IMR-90 (cell line): Measurements from ENCODE around the gene MADD. TPM values are rescaled to one million over a fixed set of nuclear protein-coding genes. Genes with fewer than 3 reads are reported as not detected.

Experiments
- ATAC-seq: fragments of 200-7000 bp; cut with Tn5 transposase; 2 replicates; pipeline ENCODE4 v1.9.1; 2020; ENCODE audit warnings: low read depth, mild to moderate bottlenecking, moderate library complexity
- BruUV-seq: library from RNA; stranded (reverse); fragments of 400-500 nt; replicated peaks from 2 replicates; lab custom pipeline; 2021; lab: Mats Ljungman, UMichigan
- CTCF ChIA-PET: fragments of 300-600 bp; formaldehyde crosslinking; extraction: SDS; loops from one replicate; lab custom pipeline; 2021; ENCODE audit warnings: antibody characterized with exemption; lab: Yijun Ruan, JAX
- POLR2A ChIA-PET: fragments of 300-600 bp; sonication (Branson Sonifier 250); formaldehyde crosslinking; loops from one replicate; lab custom pipeline; 2022; ENCODE audit warnings: antibody characterized with exemption; ENCODE audit not compliant: unreplicated experiment; lab: Charles Lee
- DNase-seq: peaks from one replicate; pipeline ENCODE4 v3.0.0; 2013
- H2AFZ ChIP-seq: replicated peaks from 2 replicates; pipeline ENCODE3; 2013; ENCODE audit warnings: low read length, mild to moderate bottlenecking; ENCODE audit not compliant: poor library complexity
- H2AK5ac ChIP-seq: 2 replicates; pipeline ENCODE4 v1.6.1; 2013; ENCODE audit warnings: low read depth, low read length, inconsistent platforms
- H2AK9ac ChIP-seq: replicated peaks from 2 replicates; pipeline ENCODE3; 2013; ENCODE audit warnings: mild to moderate bottlenecking, low read depth, low read length, moderate library complexity; ENCODE audit not compliant: poor library complexity
- H2BK120ac ChIP-seq: 2 replicates; pipeline ENCODE4 v1.6.1; 2013; ENCODE audit warnings: low read depth, low read length, inconsistent platforms
- H2BK15ac ChIP-seq: 3 replicates; pipeline ENCODE4 v1.6.1; 2013; ENCODE audit warnings: low read depth, low read length, inconsistent platforms
- H2BK20ac ChIP-seq: 2 replicates; pipeline ENCODE4 v1.6.1; 2013; ENCODE audit warnings: low read depth, mild to moderate bottlenecking, inconsistent platforms, low read length, moderate library complexity
- H2BK5ac ChIP-seq: 2 replicates; pipeline ENCODE4 v1.6.1; 2013; ENCODE audit warnings: mild to moderate bottlenecking, low read depth, low read length, inconsistent platforms; ENCODE audit not compliant: poor library complexity, severe bottlenecking
- H3K14ac ChIP-seq: replicated peaks from 2 replicates; pipeline ENCODE4 v1.6.1; 2013; ENCODE audit warnings: low read depth, low read length, inconsistent platforms
- H3K18ac ChIP-seq: 2 replicates; pipeline ENCODE4 v1.6.1; 2013; ENCODE audit warnings: low read depth, low read length, control low read depth
- H3K23ac ChIP-seq: 2 replicates; pipeline ENCODE4 v1.6.1; 2013; ENCODE audit warnings: low read depth, low read length, inconsistent platforms
- H3K27ac ChIP-seq: 2 replicates; pipeline ENCODE4 v1.5.1; 2013; ENCODE audit warnings: mild to moderate bottlenecking, control low read depth, low read length; ENCODE audit not compliant: insufficient read depth
- H3K27me3 ChIP-seq: 2 replicates; pipeline ENCODE4 v1.6.1; 2013; ENCODE audit warnings: low read length; ENCODE audit not compliant: control insufficient read depth, insufficient read depth
- H3K36me3 ChIP-seq: 2 replicates; pipeline ENCODE4 v1.6.1; 2013; ENCODE audit warnings: low read length, mixed read lengths; ENCODE audit not compliant: control insufficient read depth, insufficient read depth
- H3K4ac ChIP-seq: 2 replicates; pipeline ENCODE4 v1.6.1; 2013; ENCODE audit warnings: low read depth, low read length, inconsistent platforms
- H3K4me1 ChIP-seq: 2 replicates; pipeline ENCODE4 v1.6.1; 2013; ENCODE audit warnings: low read length, mixed read lengths; ENCODE audit not compliant: control insufficient read depth, insufficient read depth
- H3K4me2 ChIP-seq: 2 replicates; pipeline ENCODE4 v1.6.1; 2013; ENCODE audit warnings: low read depth, mild to moderate bottlenecking, control low read depth, low read length, moderate library complexity
- H3K4me3 ChIP-seq: 2 replicates; pipeline ENCODE4 v1.5.1; 2013; ENCODE audit warnings: low read depth, mild to moderate bottlenecking, control low read depth, low read length, moderate library complexity; ENCODE audit not compliant: insufficient read depth
- H3K56ac ChIP-seq: 2 replicates; pipeline ENCODE4 v1.6.1; 2013; ENCODE audit warnings: low read length, inconsistent platforms; ENCODE audit not compliant: insufficient read depth; ENCODE audit errors: extremely low read depth
- H3K79me1 ChIP-seq, 2 experiments: 2 replicates each; pipeline ENCODE4 v1.6.1; 2013; ENCODE audit warnings: low read length in 2 of 2, inconsistent platforms in 1 of 2, low read depth in 1 of 2
- H3K9ac ChIP-seq: 2 replicates; pipeline ENCODE4 v1.6.1; 2013; ENCODE audit warnings: low read depth, low read length, control low read depth
- H3K9me1 ChIP-seq: 2 replicates; pipeline ENCODE4 v1.6.1; 2013; ENCODE audit warnings: low read length, inconsistent platforms; ENCODE audit not compliant: insufficient read depth
- H3K9me3 ChIP-seq: 2 replicates; pipeline ENCODE4 v1.6.1; 2013; ENCODE audit warnings: low read length; ENCODE audit not compliant: control insufficient read depth, insufficient read depth
- H4K20me1 ChIP-seq: 2 replicates; pipeline ENCODE4 v1.6.1; 2013; ENCODE audit warnings: low read length, inconsistent platforms; ENCODE audit not compliant: insufficient read depth
- H4K5ac ChIP-seq: 2 replicates; pipeline ENCODE4 v1.6.1; 2013; ENCODE audit warnings: mild to moderate bottlenecking, low read depth, low read length, control low read depth
- H4K8ac ChIP-seq, 2 experiments: 2 replicates each; pipeline ENCODE4 v1.6.1; 2013; ENCODE audit warnings: low read depth in 2 of 2, low read length in 2 of 2, control low read depth in 1 of 2, inconsistent platforms in 1 of 2
- H4K91ac ChIP-seq: 2 replicates; pipeline ENCODE4 v1.6.1; 2013; ENCODE audit warnings: low read depth, low read length, inconsistent platforms; ENCODE audit not compliant: insufficient read depth
- CTCF ChIP-seq: conservative IDR thresholded peaks from 2 replicates; pipeline ENCODE4 v1.5.1; 2012; ENCODE audit warnings: mild to moderate bottlenecking, low read depth, low read length, improper control_type of control experiment
- FOS ChIP-seq: fragments of 150-350 bp; IDR thresholded peaks from 2 replicates; pipeline ENCODE4 v1.6.1; 2016; ENCODE audit warnings: low read depth, low read length
- MAZ ChIP-seq: IDR thresholded peaks from 2 replicates; pipeline ENCODE4 v1.6.1; 2012; ENCODE audit warnings: low read depth, mild to moderate bottlenecking, low read length, improper control_type of control experiment, moderate library complexity, borderline replicate concordance
- MXI1 ChIP-seq: IDR thresholded peaks from 2 replicates; pipeline ENCODE4 v1.6.1; 2012; ENCODE audit warnings: low read depth, mild to moderate bottlenecking, low read length, moderate library complexity, borderline replicate concordance
- RCOR1 ChIP-seq: IDR thresholded peaks from 2 replicates; pipeline ENCODE4 v1.6.1; 2012; ENCODE audit warnings: mild to moderate bottlenecking, low read length, improper control_type of control experiment; ENCODE audit not compliant: insufficient replicate concordance
- USF2 ChIP-seq: fragments of 150-350 bp; IDR thresholded peaks from 2 replicates; pipeline ENCODE4 v1.6.1; 2017; ENCODE audit warnings: mild to moderate bottlenecking, antibody characterized with exemption, low read length, low read depth
- WGBS, 2 experiments: methylation state at CpG; one replicate each; pipeline versions ENCODE4 v1.1.5 to v1.1.7; 2013; ENCODE audit warnings: missing lambda C conversion rate in 2 of 2; ENCODE audit not compliant: insufficient read length in 1 of 2; ENCODE audit errors: extremely low coverage in 2 of 2; 5-methylcytosine and 5-hydroxymethylcytosine counted together
- dilution Hi-C: fragments of 300-500 bp; cut with HindIII; formaldehyde crosslinking; loops from one replicate; pipeline ENCODE4 v1.14.3; 2018; ENCODE audit warnings: low sequenced_read_pairs; ENCODE audit not compliant: unreplicated experiment
- in situ Hi-C: fragments of 300-500 bp; cut with MboI; formaldehyde crosslinking; loops from 3 replicates; pipeline ENCODE4 v1.14.3; 2019; ENCODE audit warnings: low sequenced_read_pairs, inconsistent platforms, mixed read lengths
- intact Hi-C: fragments of 100-400 bp; cut with micrococcal nuclease; formaldehyde crosslinking; loops from 2 replicates; pipeline ENCODE4 v1.10.0; 2022
- polyA plus RNA-seq, 3 experiments: library from polyadenylated mRNA; depleted of rRNA; stranded (reverse); fragments of >200 nt; gene quantifications; 2 replicates each; pipeline ENCODE4 v1.2.3, GENCODE V29; 2012; ENCODE audit warnings: low replicate concordance in 1 of 3
- total RNA-seq: library from RNA; depleted of rRNA; stranded (reverse); fragments of >200 nt; gene quantifications from 2 replicates; pipeline ENCODE4 v1.2.3, GENCODE V29; 2012

MADD gene
- total and polyA plus RNA-seq, 2 of the 4 experiments (the other 2 are of a cell fraction): 13.3 to 16.4 TPM

GRCh38 chr11:47338396-47339241 lies 68.7 kb downstream of the MADD start:
- POLR2A ChIA-PET: no interaction called here
- Histone ChIP-seq H3K9ac (no peak overlapping the region), H4K8ac (no peak overlapping the region), H2BK20ac (no peak overlapping the region), H2BK120ac (no peak overlapping the region), H2BK15ac (no peak overlapping the region), H3K4ac (no peak overlapping the region), H4K5ac (no peak overlapping the region), H3K4me2 (no peak overlapping the region), H3K23ac (no peak overlapping the region), H3K4me3 (no peak overlapping the region), H3K18ac (no peak overlapping the region), H3K9me3 (no peaks in the 10 kb centered on the region), H3K4me1 (no peaks in the 10 kb centered on the region), H4K20me1 (no peaks in the 10 kb centered on the region; the same call in 1 of the 2 replicates), H2AK9ac (no peak overlapping the region), H3K27ac (no peak overlapping the region), H3K14ac (no peak overlapping the region), H3K56ac (no peak overlapping the region), H3K79me1 (no peaks in the 10 kb centered on the region), H2AK5ac (no peak overlapping the region), H3K36me3 (no peaks in the 10 kb centered on the region), H3K27me3 (peaks cover 1% of the 10 kb centered on the region; the same call in 1 of the 2 replicates), H2BK5ac (no peak overlapping the region), H2AFZ (no peak overlapping the region), H4K91ac (no peak overlapping the region), H3K9me1 (no peaks in the 10 kb centered on the region)
- dilution Hi-C loops (no loop called here), intact Hi-C loops (no loop called here), in situ Hi-C loops (no loop called here)
- BruUV-seq: no TSS peak
- CTCF ChIA-PET: interaction anchor here (0.6 kb wide), 1 partner anchor 116 kb away, joined by 4 read pairs; no protein-coding TSS in a partner anchor
- no peak for ATAC-seq
- 81% methylated on average over 13 of the region's 27 CpGs; no CpG with 5 or more reads in 1 of the 2 experiments for WGBS, 2 experiments
- DNase-seq: no peak
- TF ChIP-seq RCOR1: no peak
- TF ChIP-seq FOS: no peak
- no peak for TF ChIP-seq USF2
- TF ChIP-seq MXI1: no peak
- TF ChIP-seq CTCF: no peak
- no peak for TF ChIP-seq MAZ
